GM12864 (cell line): ENCODE results near the gene UFD1.
A peak's percentile ranks its signal among the peaks of the same experiment; 100 is the strongest.

Source experiments
- DNase-seq: peaks from one replicate; pipeline ENCODE4 v3.0.0-alpha.2; 2011; ENCODE audit warnings: low read depth
- H3K4me3 ChIP-seq: 2 replicates; pipeline ENCODE4 v1.5.1; 2011; ENCODE audit warnings: mild to moderate bottlenecking, low read depth, low read length, control low read depth
- TF ChIP-seq, protein P1 (sequence below): IDR thresholded peaks from 2 replicates; pipeline ENCODE4 v1.5.1; 2011; ENCODE audit warnings: low read depth, mild to moderate bottlenecking, moderate library complexity, low read length, control low read depth, inconsistent platforms; ENCODE audit errors: missing control alignments

The UFD1 gene

DNA sequence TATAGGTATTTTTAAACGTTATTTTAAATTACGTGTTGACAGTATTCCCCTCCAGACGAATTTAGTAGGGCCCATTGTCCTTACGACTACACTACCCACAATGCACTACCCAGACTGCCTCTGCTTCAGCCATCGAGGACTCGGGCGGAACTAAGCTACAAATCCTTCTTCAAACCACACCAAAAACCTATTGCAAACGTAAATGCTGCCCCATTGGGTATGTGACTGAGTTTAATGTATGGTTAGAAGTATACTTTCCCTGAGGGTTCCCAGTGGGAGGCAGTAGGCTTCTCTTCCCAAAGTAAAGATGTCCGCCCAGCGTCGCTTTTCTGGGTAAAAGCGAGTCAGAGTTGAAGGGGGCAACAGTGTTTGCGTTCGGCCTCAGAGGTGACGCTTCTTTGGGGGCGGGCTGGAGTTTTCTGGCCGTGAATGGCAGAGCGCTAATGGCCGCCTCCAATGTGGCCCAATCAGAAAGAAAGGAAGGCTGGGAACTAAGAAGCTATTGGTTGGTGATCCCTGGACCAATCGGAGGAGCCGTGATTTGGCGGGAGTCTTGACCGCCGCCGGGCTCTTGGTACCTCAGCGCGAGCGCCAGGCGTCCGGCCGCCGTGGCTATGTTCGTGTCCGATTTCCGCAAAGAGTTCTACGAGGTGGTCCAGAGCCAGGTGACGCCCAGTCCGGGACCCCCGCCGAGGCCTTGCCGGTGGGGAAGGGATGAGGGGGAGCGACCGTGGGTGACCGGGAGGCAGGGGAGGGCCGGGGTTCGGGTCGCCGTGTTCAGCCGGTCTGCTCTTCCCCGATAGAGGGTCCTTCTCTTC lies 571 bp upstream of the UFD1 start, which contains the start of gene CDC45:
CDC45 (plus strand) TSS at position 566 of the 818 bp plus-strand sequence; CDS start at position 615, 49 bp downstream.
- peak; percentile 96 for DNase-seq
- TF ChIP-seq, protein P1, sequence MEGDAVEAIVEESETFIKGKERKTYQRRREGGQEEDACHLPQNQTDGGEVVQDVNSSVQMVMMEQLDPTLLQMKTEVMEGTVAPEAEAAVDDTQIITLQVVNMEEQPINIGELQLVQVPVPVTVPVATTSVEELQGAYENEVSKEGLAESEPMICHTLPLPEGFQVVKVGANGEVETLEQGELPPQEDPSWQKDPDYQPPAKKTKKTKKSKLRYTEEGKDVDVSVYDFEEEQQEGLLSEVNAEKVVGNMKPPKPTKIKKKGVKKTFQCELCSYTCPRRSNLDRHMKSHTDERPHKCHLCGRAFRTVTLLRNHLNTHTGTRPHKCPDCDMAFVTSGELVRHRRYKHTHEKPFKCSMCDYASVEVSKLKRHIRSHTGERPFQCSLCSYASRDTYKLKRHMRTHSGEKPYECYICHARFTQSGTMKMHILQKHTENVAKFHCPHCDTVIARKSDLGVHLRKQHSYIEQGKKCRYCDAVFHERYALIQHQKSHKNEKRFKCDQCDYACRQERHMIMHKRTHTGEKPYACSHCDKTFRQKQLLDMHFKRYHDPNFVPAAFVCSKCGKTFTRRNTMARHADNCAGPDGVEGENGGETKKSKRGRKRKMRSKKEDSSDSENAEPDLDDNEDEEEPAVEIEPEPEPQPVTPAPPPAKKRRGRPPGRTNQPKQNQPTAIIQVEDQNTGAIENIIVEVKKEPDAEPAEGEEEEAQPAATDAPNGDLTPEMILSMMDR: no peak
- H3K4me3 ChIP-seq: peak within 1 kb of the TSS; percentile 97

- peak overlapping the region; percentile 97 for H3K4me3 ChIP-seq
- no peak for DNase-seq
- TF ChIP-seq, protein P1: no peak
Measured at GRCh38 chr22:19478045-19478900, 720 bp downstream of the UFD1 start.

GRCh38 chr22:19477321-19478044 lies 1.5 kb downstream of the UFD1 start:
- peak overlapping the region; percentile 97 for H3K4me3 ChIP-seq
- TF ChIP-seq, protein P1: no peak
- no peak for DNase-seq

DNA sequence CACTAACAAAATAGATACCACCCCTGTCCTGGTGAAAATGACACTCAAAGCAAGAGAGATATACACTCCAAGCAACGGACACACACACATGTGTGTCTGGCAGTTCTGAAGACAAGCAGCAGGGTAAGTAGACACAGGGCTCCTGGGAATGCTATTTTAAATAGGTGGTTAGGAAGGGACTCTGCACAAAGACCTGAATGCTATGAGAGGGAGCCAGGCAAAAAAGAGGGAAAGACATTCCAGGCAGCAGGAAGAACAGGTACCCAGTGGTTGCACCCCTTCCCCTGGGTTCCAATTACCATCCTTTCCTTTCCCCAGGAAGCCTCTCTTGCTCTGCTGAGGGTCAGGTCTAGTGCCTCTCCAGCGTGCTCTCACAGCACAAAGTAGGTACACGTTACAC lies 3.0 kb downstream of the UFD1 start:
- no peak overlapping the region for H3K4me3 ChIP-seq
- TF ChIP-seq, protein P1: no peak
- DNase-seq: no peak

DNA sequence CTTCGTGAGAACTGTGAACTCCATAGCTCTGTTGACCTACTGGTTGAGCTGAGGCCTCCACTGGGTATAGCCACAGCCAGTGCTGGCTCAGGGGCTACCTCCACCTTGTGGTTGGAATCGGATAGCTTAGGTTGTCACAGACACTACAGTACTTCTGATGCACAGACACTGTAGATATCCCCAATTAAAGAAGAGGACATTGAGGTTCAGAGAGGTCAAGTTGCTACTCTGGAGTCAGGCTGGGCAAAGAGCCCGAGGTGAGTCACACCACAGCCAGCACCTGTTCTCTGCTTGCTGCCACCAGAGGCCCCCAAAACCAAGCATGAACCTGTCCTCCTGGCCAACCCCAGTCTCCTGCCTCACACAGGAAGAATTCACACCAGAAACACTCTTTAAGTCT lies 5.4 kb downstream of the UFD1 start:
- DNase-seq: no peak
- no peak overlapping the region for H3K4me3 ChIP-seq
- TF ChIP-seq, protein P1: peak; percentile 9

GRCh38 chr22:19472233-19472632 lies 6.8 kb downstream of the UFD1 start:
- H3K4me3 ChIP-seq: no peak overlapping the region
- no peak for DNase-seq
- TF ChIP-seq, protein P1: no peak
